Osteocyte (in vitro differentiated cells): Measurements from ENCODE around the gene FOXR1. TPM values are rescaled to one million over a fixed set of nuclear protein-coding genes. Genes with fewer than 3 reads are reported as not detected.

ENCODE experiments used
- DNase-seq: peaks from one replicate; pipeline ENCODE4 v3.0.0; 2021; ENCODE audit warnings: mixed read lengths; ENCODE audit not compliant: unreplicated experiment; ENCODE audit errors: extremely low spot score
- H3K27ac Mint-ChIP-seq: one replicate; pipeline ENCODE4 v1.8.0; 2021; ENCODE audit warnings: mild to moderate bottlenecking, mixed read lengths; ENCODE audit not compliant: unreplicated experiment
- H3K27me3 Mint-ChIP-seq: one replicate; pipeline ENCODE4 v1.8.0; 2021; ENCODE audit warnings: mixed read lengths; ENCODE audit not compliant: unreplicated experiment
- H3K36me3 Mint-ChIP-seq: one replicate; pipeline ENCODE4 v1.8.0; 2021; ENCODE audit warnings: mixed read lengths; ENCODE audit not compliant: unreplicated experiment
- H3K4me1 Mint-ChIP-seq: one replicate; pipeline ENCODE4 v1.8.0; 2021; ENCODE audit warnings: mixed read lengths; ENCODE audit not compliant: unreplicated experiment
- H3K4me3 Mint-ChIP-seq: one replicate; pipeline ENCODE4 v1.8.0; 2021; ENCODE audit warnings: mild to moderate bottlenecking, moderate library complexity, mixed read lengths; ENCODE audit not compliant: unreplicated experiment
- H3K9me3 Mint-ChIP-seq: one replicate; pipeline ENCODE4 v1.8.0; 2021; ENCODE audit warnings: mixed read lengths; ENCODE audit not compliant: unreplicated experiment
- CTCF ChIP-seq: fragments of 200-600 bp; sonication (generic); IDR thresholded peaks from 2 replicates; pipeline ENCODE4 v1.5.0; 2021; ENCODE audit warnings: antibody characterized with exemption, mild to moderate bottlenecking, moderate library complexity
- total RNA-seq: library from RNA; stranded (reverse); gene quantifications from 2 replicates; pipeline ENCODE4 v1.2.1, GENCODE V29; 2021

The FOXR1 gene
- total RNA-seq, 1 donor from 2014 or later, result not detected

- no peak for DNase-seq
- H3K36me3 Mint-ChIP-seq, result no peaks in the 10 kb centered on the region
- TF ChIP-seq CTCF, result no peak
- no peak overlapping the region for H3K27ac Mint-ChIP-seq
- no peaks in the 10 kb centered on the region for H3K27me3 Mint-ChIP-seq
- H3K4me3 Mint-ChIP-seq, result no peak overlapping the region
- H3K9me3 Mint-ChIP-seq, result no peaks in the 10 kb centered on the region
- H3K4me1 Mint-ChIP-seq, result peaks cover 11% of the 10 kb centered on the region
Measured at GRCh38 chr11:118938491-118939403, 32.8 kb upstream of the FOXR1 start.

GRCh38 chr11:118939404-118939915 is 32.1 kb upstream of the FOXR1 start:
- Mint-ChIP-seq H3K27me3 (no peaks in the 10 kb centered on the region), H3K4me1 (peaks cover 11% of the 10 kb centered on the region), H3K4me3 (no peak overlapping the region), H3K9me3 (no peaks in the 10 kb centered on the region), H3K36me3 (no peaks in the 10 kb centered on the region), H3K27ac (no peak overlapping the region)
- TF ChIP-seq CTCF, result no peak
- no peak for DNase-seq

- H3K9me3 Mint-ChIP-seq, result no peaks in the 10 kb centered on the region
- no peak overlapping the region for H3K27ac Mint-ChIP-seq
- DNase-seq, result no peak
- no peak overlapping the region for H3K4me3 Mint-ChIP-seq
- TF ChIP-seq CTCF, result no peak
- peaks cover 2% of the 10 kb centered on the region for H3K27me3 Mint-ChIP-seq
- H3K36me3 Mint-ChIP-seq, result no peaks in the 10 kb centered on the region
- peaks cover 11% of the 10 kb centered on the region for H3K4me1 Mint-ChIP-seq
Measured at GRCh38 chr11:118939953-118940598, 31.5 kb upstream of the FOXR1 start.

- Mint-ChIP-seq H3K27ac (no peak overlapping the region), H3K4me3 (no peak overlapping the region), H3K9me3 (no peaks in the 10 kb centered on the region), H3K36me3 (no peaks in the 10 kb centered on the region), H3K27me3 (peaks cover 42% of the 10 kb centered on the region), H3K4me1 (no peaks in the 10 kb centered on the region)
- DNase-seq, result no peak
- no peak for TF ChIP-seq CTCF
Measured at GRCh38 chr11:118947091-118947490, 24.5 kb upstream of the FOXR1 start.

- H3K27me3 Mint-ChIP-seq, result peaks cover 46% of the 10 kb centered on the region
Measured at GRCh38 chr11:118948000-118948399, 23.6 kb upstream of the FOXR1 start.

More at GRCh38 chr11:118948000-118948399, 23.6 kb upstream of the FOXR1 start:
- Mint-ChIP-seq H3K36me3 (no peaks in the 10 kb centered on the region), H3K4me3 (no peak overlapping the region), H3K9me3 (no peaks in the 10 kb centered on the region), H3K27ac (no peak overlapping the region), H3K4me1 (no peaks in the 10 kb centered on the region)
- no peak for TF ChIP-seq CTCF
- DNase-seq, result no peak
